Renal cortical epithelial cell (primary cell): Measurements from ENCODE around the gene BABAM2. TPM values are rescaled to one million over a fixed set of nuclear protein-coding genes. Genes with fewer than 3 reads are reported as not detected.
"Not testable (repeated sequence)": the region's sequence is repeated elsewhere in the genome, so short reads cannot be mapped to it uniquely, and the experiment has no call there.

Experiments
- DNase-seq: peaks from one replicate; pipeline ENCODE4 v3.0.0-alpha.2; 2011; ENCODE audit warnings: low read depth
- total RNA-seq: library from RNA; depleted of rRNA; stranded (reverse); fragments of >200 nt; gene quantifications from 2 replicates; pipeline ENCODE4 v1.2.3, GENCODE V29; 2014

The BABAM2 gene
- 27.1 and 57.3 TPM in 2 replicates for total RNA-seq

- DNase-seq, result peak; percentile 74
Measured at GRCh38 chr2:27890146-27890923, at the start of gene BABAM2, which contains the start of gene RBKS. BABAM2 (plus strand) TSS chr2:27890729; CDS start chr2:27894557, 3,828 bp downstream. RBKS (minus strand) TSS chr2:27890387; CDS start chr2:27890345, 42 bp downstream.

- DNase-seq, result peak; percentile 75
Measured at GRCh38 chr2:27842894-27843293, 47.6 kb upstream of the BABAM2 start.

DNA sequence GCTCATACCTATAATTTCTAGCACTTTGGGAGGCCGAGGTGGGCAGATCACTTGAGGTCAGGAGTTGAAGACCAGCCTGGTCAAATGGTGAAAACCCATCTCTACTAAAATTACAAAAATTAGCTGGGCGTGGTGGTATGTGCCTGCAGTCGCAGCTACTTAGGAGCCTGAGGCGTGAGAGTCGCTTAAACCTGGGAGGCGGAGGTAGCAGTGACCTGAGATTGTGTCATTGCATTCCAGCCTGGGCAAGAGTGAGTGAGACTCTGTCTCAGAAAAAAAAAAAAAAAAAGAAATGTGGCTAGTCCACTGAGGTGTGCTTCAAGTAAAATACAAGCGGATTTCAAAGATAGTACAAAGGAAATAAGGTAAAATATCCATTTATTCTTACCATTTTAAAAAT lies 46.5 kb upstream of the BABAM2 start:
- DNase-seq, result peak; percentile 80

DNA sequence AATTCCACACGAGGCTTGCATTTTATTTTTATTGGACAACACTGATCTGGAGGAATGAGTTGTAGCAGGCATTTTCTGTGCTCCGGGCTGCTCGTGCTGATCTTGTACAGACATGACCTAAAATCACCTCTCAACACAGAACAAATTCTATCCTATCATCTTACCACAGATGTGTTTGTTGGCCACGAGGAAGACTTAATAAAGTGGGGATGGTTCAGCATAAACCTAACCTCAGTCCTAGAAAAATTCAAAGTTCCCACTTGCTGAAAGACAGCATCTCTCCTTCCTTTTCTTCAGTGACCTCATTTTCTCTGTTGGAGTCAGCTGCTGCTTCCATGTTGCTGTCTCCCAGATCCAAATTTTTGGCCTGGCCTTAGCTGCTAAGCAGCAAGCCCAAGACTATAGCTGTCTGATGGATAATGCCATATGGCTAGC lies 45.7 kb upstream of the BABAM2 start:
- no peak for DNase-seq

DNA sequence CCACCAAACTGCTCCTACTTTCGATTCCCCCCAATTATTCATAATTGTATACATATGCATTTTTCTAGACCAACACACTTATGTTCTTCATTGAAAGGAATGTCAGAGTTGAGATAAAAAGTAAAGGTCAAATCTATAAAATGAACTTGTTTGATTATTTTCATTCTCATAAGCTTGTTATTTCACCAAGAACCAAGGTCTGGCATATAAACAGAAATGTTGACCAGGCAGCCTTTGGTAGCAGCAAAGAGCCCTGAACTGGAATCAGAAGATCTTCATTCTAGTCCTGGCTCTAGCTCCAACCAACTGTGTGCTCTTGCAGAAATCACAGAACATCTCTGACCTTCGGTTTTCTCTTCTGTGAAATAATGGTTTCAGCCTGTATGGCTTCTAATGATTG lies 43.2 kb upstream of the BABAM2 start:
- DNase-seq, result no peak

GRCh38 chr2:27849558-27850205 lies 40.8 kb upstream of the BABAM2 start:
- DNase-seq, result peak; percentile 59

DNA sequence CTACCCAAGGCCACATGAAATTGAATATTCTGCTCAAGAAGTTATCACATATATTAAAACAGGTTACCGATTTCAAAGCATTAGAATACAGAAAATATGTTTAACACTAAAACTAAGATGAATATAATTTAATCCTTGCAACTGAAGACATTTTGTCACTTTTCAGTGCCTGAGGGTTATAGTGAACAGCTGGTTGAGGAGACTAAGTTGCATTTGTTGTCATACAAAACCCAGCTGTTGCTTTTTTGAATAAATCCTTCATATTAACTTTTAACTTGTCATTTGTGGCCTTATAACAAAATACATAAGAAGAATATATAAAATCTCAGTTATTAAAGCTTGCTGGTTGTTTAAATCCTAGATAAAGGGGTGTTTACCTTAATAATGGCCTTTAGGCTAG lies 37.8 kb upstream of the BABAM2 start:
- DNase-seq, result no peak

DNA sequence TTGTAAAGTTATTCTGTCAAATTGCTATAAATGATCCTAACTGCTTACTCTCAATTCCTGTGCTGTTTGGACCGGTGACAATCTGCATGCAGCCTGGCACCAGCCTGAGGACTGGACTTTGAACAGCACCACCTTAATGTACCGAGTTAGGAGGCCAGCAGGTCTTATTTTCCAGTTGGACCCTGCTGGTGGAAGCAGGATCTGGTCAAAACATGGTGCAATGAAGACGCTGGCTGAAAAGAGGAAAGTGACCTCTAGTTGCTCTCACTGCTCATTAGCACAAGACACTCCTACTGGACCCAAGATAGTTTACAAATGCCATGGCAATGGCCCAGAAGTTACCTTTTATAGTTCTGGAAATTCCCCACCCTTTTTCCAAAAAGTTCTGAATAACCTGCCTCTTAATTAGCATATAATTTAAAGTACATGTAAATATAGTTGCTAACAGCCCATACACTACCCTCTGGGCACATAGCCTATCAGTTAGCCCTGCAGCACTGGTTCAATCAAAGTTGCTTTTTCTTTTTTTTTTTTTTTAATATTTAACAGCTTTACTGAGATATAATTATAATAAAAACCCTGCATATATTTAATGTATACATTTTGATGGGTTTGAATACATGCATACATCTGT lies 36.2 kb upstream of the BABAM2 start:
- peak; percentile 70 for DNase-seq

DNA sequence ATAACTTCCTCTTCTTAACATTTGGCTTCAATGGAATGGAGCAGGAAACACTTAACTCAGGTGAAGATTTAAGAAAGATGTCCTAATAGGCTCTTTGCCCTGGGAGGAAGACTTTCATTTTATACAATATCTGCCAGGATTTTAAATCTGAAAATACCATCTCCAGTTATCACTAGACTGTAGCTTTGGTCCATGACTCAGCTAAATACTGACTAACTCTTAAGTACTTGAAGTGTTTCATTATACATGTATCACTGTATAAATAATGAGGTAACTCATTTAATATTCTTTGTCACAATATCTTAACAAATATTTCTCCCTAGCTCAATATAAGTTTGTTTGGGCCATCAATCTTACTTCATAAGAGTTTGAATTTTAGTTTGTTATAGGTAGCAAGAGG lies 35.1 kb upstream of the BABAM2 start:
- peak; percentile 89 for DNase-seq

DNA sequence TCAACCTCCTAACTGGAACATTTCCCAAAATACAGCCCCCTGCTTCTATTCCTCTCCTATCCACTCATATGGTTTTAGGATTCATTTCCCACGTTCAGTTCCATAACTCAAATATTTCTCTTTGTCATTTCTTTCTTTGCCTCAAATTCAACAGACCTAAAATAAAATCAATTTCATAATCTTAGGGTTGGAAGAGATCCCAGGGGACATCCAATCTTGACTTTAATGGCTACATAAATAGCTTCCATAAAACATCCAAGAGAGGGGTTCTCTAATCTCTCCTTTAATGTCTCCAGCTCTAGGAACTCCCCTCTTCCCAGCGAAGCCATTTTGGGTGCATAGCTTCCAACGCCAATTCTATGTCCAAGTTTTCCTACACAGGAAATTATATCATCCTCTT lies 34.1 kb upstream of the BABAM2 start:
- no peak for DNase-seq

GRCh38 chr2:27856956-27857355 lies 33.6 kb upstream of the BABAM2 start:
- no peak for DNase-seq

- DNase-seq, result peak; percentile 99
Measured at GRCh38 chr2:27857417-27858172, 32.9 kb upstream of the BABAM2 start.

DNA sequence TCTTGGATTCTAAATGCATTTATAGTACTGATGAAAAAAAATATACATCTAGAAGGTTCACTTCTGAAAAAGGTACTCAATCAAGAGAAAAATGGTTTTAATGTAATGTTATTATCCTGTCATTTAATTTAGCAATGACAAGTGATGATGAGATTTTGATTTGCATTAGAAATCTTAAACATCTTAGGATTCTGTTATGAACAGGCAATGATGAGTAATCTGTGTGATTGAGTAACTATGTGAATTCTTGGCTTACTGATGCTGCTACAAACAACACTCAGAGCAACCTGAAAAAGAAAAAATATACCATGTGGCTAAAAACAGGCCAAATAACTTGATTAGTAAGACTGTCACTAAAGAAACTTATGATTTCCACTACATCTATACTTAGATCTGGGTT lies 30.4 kb upstream of the BABAM2 start:
- DNase-seq, result peak; percentile 96

- no peak for DNase-seq
Measured at GRCh38 chr2:27863146-27863545, 27.4 kb upstream of the BABAM2 start.

- DNase-seq, result not testable (repeated sequence)
Measured at GRCh38 chr2:27863955-27864354, 26.6 kb upstream of the BABAM2 start.

- no peak for DNase-seq
Measured at GRCh38 chr2:27866237-27866636, 24.3 kb upstream of the BABAM2 start.

- no peak for DNase-seq
Measured at GRCh38 chr2:27869763-27870162, 20.8 kb upstream of the BABAM2 start.

DNA sequence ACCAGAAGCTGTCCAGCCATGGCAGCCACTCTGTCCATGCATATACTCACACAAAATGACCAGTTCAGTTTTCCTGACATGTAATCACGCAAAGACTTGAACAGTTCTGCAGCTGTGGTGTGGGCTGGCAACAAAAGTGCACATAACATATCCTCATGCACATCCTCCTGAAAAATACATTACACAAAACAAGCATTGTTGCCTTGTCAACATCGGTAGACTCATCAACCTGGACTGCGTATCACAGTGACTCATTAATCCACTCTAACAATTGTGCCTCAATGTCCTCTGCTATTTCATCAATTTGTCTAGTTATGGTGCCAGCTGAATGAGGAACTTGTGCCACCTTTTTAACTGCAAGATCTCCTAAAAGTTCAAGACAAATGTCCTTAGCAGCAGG lies 19.8 kb upstream of the BABAM2 start:
- DNase-seq, result no peak

DNA sequence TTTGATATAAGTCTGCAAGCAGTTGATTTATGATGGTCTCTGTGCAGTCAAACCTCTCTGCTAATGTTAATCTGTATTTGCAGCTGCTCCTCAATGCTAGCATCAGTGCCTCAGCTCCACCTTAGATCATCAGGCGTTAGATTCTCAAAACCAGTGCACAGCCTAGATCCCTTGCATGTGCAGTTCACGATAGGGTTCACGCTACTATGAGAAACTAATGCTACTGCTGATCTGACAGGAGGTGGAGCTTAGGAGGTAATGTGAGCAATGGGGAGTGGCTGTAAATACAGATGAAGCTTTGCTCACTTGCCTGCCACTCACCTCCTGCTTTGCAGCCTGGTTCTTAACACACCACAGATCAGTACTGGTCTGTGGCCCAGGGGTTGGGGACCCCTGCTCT lies 18.7 kb upstream of the BABAM2 start:
- no peak for DNase-seq

GRCh38 chr2:27873091-27873490 lies 17.4 kb upstream of the BABAM2 start:
- no peak for DNase-seq

DNA sequence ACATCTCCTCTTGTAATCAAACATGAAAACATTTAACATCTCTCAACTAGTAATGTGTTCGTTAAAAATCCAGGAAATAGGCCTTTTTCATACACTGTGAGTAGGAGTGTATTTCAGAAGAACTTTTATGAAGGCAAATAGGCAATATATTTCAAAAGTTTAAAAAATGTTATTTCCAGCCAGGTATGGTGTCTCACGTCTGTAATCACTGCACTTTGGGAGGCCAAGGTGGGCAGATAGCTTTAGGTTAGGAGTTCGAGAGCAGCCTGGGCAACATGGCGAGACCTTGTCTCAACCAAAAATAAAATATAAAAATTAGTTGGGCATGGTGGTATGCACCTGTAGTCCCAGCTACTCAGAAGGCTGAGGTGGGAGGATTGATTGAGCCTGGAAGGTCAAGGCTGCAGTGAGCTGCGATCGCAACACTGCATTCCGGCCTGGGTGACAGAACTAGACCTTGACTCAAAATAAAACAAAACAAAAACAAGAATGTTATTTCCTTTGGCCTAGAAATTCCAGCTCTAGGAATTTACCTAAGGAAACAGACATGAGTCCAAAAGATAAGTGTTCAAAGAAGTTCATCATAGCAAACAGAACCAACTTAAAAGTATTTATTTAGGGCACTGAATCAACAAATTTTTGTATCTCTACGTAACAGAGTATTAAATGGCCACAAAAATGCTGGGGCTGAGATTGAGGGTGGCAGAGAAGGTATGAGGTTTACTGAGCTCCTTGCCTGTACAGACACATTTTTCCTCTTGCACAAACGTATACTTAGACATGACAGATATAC lies 15.2 kb upstream of the BABAM2 start:
- no peak for DNase-seq
